Glomerular endothelial cell (primary cell): ENCODE measurements around the gene MYH13. TPM values are rescaled to one million over a fixed set of nuclear protein-coding genes. Genes with fewer than 3 reads are reported as not detected.

Experiments used
- DNase-seq: peaks from one replicate; pipeline ENCODE4 v3.0.0-alpha.2; 2011; ENCODE audit warnings: low read depth, low spot score; ENCODE audit errors: extremely low read depth
- total RNA-seq: library from RNA; depleted of rRNA; stranded (reverse); fragments of >200 nt; gene quantifications from 2 replicates; pipeline ENCODE4 v1.2.3, GENCODE V29; 2015

MYH13 gene
- total RNA-seq, result not detected in 2 replicates

DNA sequence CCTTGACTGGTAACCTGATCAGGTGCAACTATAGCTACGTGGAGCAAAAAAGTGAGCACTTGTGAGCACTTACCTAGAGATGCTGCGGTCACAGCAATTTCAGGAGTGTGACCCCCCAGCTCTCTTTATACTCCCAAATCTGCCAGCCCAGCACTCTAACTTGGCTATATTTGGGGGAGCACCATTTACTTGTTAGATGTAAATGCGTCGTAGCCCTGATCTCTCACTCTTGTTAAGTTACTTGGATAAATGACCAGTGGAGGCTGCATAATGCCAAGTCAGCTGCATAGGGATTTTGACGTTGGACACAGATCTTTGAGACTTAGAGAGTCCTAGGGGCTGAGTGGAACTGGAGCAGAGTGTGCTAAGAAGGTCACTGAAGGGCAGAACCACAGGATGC, at the start of gene MYH13:
Gene MYH13, minus strand, starts transcription at position 101 of the 400 bp plus-strand sequence. CDS start 8,476 bp downstream, outside the sequence.
- no peak for DNase-seq

GRCh38 chr17:10421900-10422542, 49.2 kb upstream of the MYH13 start, which contains the start of gene MYH8:
Gene MYH8, minus strand, starts transcription at chr17:10421950. Its CDS starts 1,723 bp downstream, at chr17:10420227.
- no peak for DNase-seq

- DNase-seq, result no peak
These were observed 48.4 kb upstream of the MYH13 start for GRCh38 chr17:10421211-10421610.

GRCh38 chr17:10420811-10421210, 48.0 kb upstream of the MYH13 start:
- DNase-seq, result no peak

GRCh38 chr17:10417431-10417830, 44.6 kb upstream of the MYH13 start:
- no peak for DNase-seq

GRCh38 chr17:10415161-10415560, 42.4 kb upstream of the MYH13 start:
- no peak for DNase-seq

DNA sequence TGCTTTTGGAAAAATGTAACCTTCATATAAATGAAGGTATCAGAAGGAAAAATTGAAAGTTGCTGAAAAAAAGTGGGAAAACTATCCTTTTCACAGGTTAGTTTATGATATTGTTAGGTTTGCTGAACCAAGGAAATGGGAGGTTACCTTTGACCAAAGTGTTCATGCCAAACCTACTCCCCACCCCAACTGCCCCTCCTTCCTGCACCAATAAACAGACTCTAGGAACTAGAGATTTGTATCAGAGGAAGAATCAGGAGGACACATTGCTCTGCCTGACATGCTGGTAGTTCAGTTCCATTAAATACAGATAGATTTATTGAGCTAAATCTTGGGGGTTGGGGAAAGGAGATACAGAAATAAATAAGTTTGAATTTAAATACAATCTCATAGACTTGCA, 30.8 kb upstream of the MYH13 start:
- no peak for DNase-seq

DNA sequence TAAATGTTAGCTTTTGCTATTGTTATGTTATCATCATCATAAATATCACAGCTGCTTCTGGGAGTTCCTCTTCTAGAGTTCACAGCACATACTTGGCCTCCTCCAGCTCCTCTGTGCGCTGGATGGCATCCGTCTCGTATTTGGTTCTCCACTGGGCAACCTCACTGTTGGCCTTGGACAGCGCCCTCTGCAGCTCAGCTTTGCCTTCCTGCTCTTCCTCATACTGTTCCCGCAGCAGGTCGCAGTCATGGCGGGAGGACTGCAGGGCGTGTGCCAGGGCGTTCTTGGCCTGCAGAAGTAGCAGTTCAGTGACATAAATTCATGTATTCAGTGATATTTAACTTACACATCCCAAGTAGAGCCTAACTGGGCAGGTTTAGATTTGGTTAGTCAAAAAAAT, 25.5 kb upstream of the MYH13 start:
- no peak for DNase-seq

DNA sequence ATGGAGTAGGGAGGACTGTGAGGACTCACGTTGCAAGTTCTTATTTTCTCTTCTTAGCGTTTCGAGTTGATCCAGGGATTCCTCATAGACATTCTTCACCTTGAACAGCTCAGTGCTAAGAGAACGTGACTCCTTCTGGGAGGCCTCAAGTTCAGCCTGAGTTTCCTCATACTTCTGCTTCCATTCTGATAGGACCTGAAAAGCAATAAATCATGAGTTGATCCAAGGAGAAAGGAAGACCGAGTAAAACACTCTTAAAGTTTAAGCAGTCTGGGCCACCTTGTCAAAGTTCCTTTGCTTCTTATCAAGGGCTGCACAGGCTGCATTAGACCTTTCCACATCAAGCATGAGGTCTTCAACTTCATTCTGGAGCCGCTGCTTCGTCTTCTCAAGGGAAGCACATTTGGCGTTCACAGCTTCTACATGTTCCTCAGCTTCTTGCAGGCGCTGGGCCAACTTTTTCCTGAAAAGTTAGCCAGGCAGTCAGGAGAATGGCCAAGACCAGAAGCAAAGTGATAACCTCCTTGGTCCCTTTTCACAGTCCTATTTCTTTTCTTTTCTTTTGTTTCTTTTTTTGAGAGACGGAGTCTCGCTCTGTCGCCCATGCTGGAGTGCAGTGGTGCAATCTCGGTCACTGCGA, 23.8 kb upstream of the MYH13 start:
- DNase-seq, result no peak

- no peak for DNase-seq
These were observed 21.5 kb upstream of the MYH13 start for GRCh38 chr17:10394201-10394887.

DNA sequence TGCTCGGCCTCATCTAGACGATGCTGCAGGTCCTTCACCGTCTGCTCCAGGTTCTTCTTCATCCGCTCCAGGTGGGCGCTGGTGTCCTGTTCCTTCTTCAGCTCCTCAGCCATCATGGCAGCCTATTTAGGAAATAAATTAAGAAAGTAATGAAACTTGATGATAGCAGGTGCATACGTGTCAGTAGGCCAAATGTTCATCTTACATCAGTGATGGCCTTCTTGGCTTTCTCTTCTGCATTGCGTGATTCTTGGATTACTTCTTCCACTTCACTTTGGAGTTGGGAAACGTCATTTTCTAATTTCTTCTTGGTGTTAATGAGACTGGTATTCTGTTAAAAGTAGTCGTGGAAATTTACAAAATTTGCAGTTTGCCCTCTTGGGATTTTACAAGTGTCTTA, 20.1 kb upstream of the MYH13 start:
- DNase-seq, result no peak

- no peak for DNase-seq
These were observed 13.1 kb upstream of the MYH13 start for GRCh38 chr17:10385871-10386270.

DNA sequence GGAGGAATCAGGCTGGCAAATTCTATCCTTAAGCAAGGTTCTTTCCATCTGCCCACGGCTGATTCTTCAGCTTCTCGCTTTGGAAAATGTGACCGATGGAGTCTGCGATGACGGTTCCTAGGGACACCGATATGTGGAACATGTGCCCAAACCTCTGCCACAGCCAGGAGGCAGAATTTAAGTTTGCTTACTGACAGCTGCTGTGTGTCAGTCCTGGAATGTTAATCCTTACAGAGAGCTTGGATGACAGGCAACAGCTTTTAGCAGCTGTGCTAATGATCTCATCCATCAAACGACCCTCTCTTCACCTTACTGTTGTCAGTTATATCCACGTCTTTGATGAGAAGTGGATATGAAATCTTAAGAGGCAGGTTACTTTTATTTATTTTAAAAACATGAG, 11.4 kb upstream of the MYH13 start:
- no peak for DNase-seq

GRCh38 chr17:10380631-10381408, 8.0 kb upstream of the MYH13 start:
- DNase-seq, result no peak

DNA sequence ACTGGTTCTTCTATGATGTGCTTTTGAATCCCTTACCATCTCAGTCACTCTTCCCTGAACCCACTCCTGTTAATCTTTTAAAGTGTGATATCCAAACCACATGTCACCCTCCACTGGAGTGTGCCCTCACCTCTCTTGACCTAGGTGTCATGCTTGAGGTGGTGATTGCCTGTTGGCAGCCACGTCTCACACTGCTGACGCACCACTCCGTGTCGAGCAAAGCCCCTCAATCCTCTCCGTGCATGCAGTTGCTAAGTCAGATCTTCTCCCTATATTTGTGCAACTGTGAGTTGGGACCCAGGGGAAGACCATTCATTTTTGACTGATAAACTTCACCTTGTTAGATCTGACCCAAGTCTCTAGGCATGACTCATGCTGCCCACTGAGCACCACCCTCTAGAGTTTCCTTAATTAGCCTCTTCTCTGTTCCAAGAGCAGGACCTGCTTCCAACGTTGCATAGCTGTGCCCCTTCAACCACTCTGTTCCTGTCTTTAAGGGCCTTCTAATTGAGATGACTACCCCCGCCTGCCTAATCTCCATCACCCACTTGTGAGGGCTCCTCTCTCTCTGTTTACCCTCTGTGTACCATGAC, 2.7 kb downstream of the MYH13 start:
- no peak for DNase-seq

GRCh38 chr17:10369239-10369638, 3.6 kb downstream of the MYH13 start:
- DNase-seq, result no peak

- no peak for DNase-seq
These were observed 4.2 kb downstream of the MYH13 start for GRCh38 chr17:10368561-10368960.

DNA sequence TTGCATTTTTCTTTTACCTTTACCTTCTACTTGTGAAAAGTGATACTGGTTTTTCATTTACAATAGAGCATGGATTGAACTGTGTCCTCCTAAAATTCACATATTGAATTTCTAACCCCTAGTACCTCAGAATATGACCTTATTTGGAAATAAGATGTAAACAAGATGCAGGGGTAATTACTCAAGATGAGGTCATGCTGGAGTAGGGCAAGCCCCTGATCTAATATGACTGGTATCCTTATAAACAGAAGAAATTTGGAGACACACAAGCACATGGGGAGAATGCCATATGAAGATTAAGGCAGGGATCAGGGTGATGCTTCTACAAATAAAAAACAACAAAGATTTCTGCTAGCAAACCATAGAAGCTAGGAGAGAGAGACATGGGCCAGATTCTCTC, 12.2 kb downstream of the MYH13 start:
- no peak for DNase-seq

GRCh38 chr17:10357768-10358167, 15.0 kb downstream of the MYH13 start:
- DNase-seq, result no peak

DNA sequence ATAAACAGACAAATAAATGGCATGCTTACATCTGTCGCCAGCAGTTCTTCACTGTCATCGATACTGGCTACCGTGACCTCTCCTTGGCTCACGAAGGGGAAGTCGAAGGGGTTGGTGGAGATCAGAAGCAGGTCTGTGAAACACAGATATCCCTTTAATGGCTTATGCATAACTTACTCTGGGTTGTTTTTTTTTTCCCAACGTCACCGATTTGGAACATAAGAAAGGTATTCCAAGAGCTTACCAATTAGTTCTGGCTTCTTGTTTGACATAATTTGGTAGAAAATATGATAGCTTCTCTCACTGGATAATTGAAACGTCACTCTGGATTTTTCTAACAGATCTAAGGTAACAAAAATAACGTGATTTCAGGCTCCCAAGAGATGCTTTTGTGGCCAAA, 18.2 kb downstream of the MYH13 start:
- DNase-seq, result no peak

GRCh38 chr17:10352893-10353292, 19.9 kb downstream of the MYH13 start:
- DNase-seq, result no peak
